GM19372 (cell line): ENCODE measurements around the gene HOXA3.

Experiments used
- ATAC-seq: cut with Tn5 transposase; IDR thresholded peaks from one replicate; pipeline ENCODE4 v1.9.1; 2021; ENCODE audit warnings: mild to moderate bottlenecking, low read depth, moderate library complexity; ENCODE audit not compliant: unreplicated experiment

Gene HOXA3

GRCh38 chr7:27179503-27180430 lies 27.4 kb upstream of the HOXA3 start:
- no peak for ATAC-seq

- ATAC-seq, result no peak
Measured at GRCh38 chr7:27179030-27179429, 26.6 kb upstream of the HOXA3 start.

GRCh38 chr7:27178366-27178765 lies 26.0 kb upstream of the HOXA3 start:
- no peak for ATAC-seq

- no peak for ATAC-seq
Measured at GRCh38 chr7:27177795-27178320, 25.5 kb upstream of the HOXA3 start.

GRCh38 chr7:27176962-27177794 lies 24.8 kb upstream of the HOXA3 start:
- no peak for ATAC-seq

GRCh38 chr7:27176524-27176845 lies 24.1 kb upstream of the HOXA3 start:
- no peak for ATAC-seq

- ATAC-seq, result no peak
Measured at GRCh38 chr7:27175626-27176523, 23.5 kb upstream of the HOXA3 start.

- no peak for ATAC-seq
Measured at GRCh38 chr7:27174874-27175625, 22.7 kb upstream of the HOXA3 start.

GRCh38 chr7:27173956-27174873 lies 21.8 kb upstream of the HOXA3 start, which contains the start of gene HOXA10:
Gene HOXA10, minus strand, starts transcription at chr7:27174320. Its CDS starts 14 bp downstream, at chr7:27174306.
- ATAC-seq, result no peak

- ATAC-seq, result no peak
Measured at GRCh38 chr7:27173511-27173955, 21.1 kb upstream of the HOXA3 start.

GRCh38 chr7:27172823-27173510 lies 20.6 kb upstream of the HOXA3 start:
- ATAC-seq, result no peak

GRCh38 chr7:27172315-27172774 lies 20.0 kb upstream of the HOXA3 start:
- no peak for ATAC-seq

- no peak for ATAC-seq
Measured at GRCh38 chr7:27171637-27172314, 19.4 kb upstream of the HOXA3 start.

GRCh38 chr7:27171325-27171636 lies 18.9 kb upstream of the HOXA3 start:
- no peak for ATAC-seq

- no peak for ATAC-seq
Measured at GRCh38 chr7:27170426-27171324, 18.3 kb upstream of the HOXA3 start.

GRCh38 chr7:27169658-27170425 lies 17.5 kb upstream of the HOXA3 start:
- no peak for ATAC-seq
